CD4-positive, alpha-beta T cell treated with Interferon alpha-2 for 1 hour (primary cell): ENCODE data around the gene COMMD9.

Experiments used
- DNase-seq, 2 donors: peaks; one replicate each; pipeline ENCODE4 v3.0.0-alpha.2; 2020 to 2022

COMMD9 gene

GRCh38 chr11:36295926-36296325 is 6.7 kb upstream of the COMMD9 start, which contains the start of gene PRR5L:
Gene PRR5L, plus strand, starts transcription at chr11:36296288. Its CDS starts 104,834 bp downstream, at chr11:36401122.
- no peak for DNase-seq

- DNase-seq = peak in 1 of 2 donors; percentile 73
Measured at GRCh38 chr11:36292311-36292722, 3.1 kb upstream of the COMMD9 start.

- no peak for DNase-seq
Measured at GRCh38 chr11:36288442-36289225, 590 bp downstream of the COMMD9 start.

- no peak for DNase-seq
Measured at GRCh38 chr11:36282926-36283325, 6.3 kb downstream of the COMMD9 start.

- no peak for DNase-seq
Measured at GRCh38 chr11:36281850-36282249, 7.4 kb downstream of the COMMD9 start.

- no peak for DNase-seq
Measured at GRCh38 chr11:36280531-36280930, 8.7 kb downstream of the COMMD9 start.

- DNase-seq = no peak
Measured at GRCh38 chr11:36278531-36279282, 10.5 kb downstream of the COMMD9 start.

GRCh38 chr11:36274414-36274813 is 14.8 kb downstream of the COMMD9 start:
- DNase-seq = no peak

- no peak for DNase-seq
Measured at GRCh38 chr11:36273110-36273509, 16.1 kb downstream of the COMMD9 start.

- DNase-seq = no peak
Measured at GRCh38 chr11:36271794-36272407, 17.3 kb downstream of the COMMD9 start.

GRCh38 chr11:36270701-36271100 is 18.5 kb downstream of the COMMD9 start:
- no peak for DNase-seq

- no peak for DNase-seq
Measured at GRCh38 chr11:36268337-36268985, 20.8 kb downstream of the COMMD9 start.

GRCh38 chr11:36266767-36267166 is 22.5 kb downstream of the COMMD9 start:
- no peak for DNase-seq

GRCh38 chr11:36265793-36266628 is 23.2 kb downstream of the COMMD9 start:
- peak; percentile 26 to 48 for DNase-seq

GRCh38 chr11:36264973-36265344 is 24.3 kb downstream of the COMMD9 start:
- DNase-seq = no peak

- DNase-seq = no peak
Measured at GRCh38 chr11:36264011-36264972, 24.9 kb downstream of the COMMD9 start.

- no peak for DNase-seq
Measured at GRCh38 chr11:36261094-36261493, 28.1 kb downstream of the COMMD9 start.

- DNase-seq = no peak
Measured at GRCh38 chr11:36258730-36259360, 30.4 kb downstream of the COMMD9 start.

GRCh38 chr11:36257351-36257750 is 31.9 kb downstream of the COMMD9 start:
- no peak for DNase-seq

GRCh38 chr11:36254713-36255112 is 34.5 kb downstream of the COMMD9 start:
- no peak for DNase-seq
